ENCODE data around the gene ASIC3.

Gene ASIC3

DNA sequence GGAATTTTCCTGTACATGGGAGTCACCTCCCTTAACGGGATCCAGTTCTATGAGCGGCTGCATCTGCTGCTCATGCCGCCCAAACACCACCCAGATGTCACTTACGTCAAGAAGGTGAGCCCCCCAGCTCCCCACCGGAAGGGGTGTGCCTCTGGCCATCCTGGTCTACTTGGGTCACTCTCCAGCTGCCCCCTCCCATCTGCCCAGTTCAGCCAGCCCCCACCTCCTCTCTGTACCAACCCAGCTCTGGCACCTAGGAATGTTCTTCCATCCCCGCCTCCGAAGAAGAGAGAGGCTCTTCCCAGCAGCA is 27.3 kb downstream of the ASIC3 start:
- Histone ChIP-seq H3K4me2 (ENCODE audit: low read length, poor library complexity, severe bottlenecking) (no peak overlapping the region), H2BK120ac (ENCODE audit: low read depth, low read length) (no peak overlapping the region), H4K8ac (ENCODE audit: low read length) (no peak overlapping the region), H3K4me1 (ENCODE audit: control insufficient read depth, insufficient read depth, low read depth, low read length) (peaks cover 25% of the 10 kb centered on the region), H4K91ac (ENCODE audit: low read length) (no peak overlapping the region), H3K23ac (ENCODE audit: low read length in 2 of 2) (no peak overlapping the region), H2BK12ac (ENCODE audit: low read length in 2 of 2) (no peak overlapping the region), H3K27ac (ENCODE audit: low read length, poor library complexity, severe bottlenecking) (no peak overlapping the region), H3K36me3 (ENCODE audit: control insufficient read depth in 1 of 2, insufficient read depth in 2 of 2, low read depth in 1 of 2, low read length in 2 of 2) (peaks cover 71 to 87% of the 10 kb centered on the region in 2 experiments), H2AK5ac (ENCODE audit: low read length, severe bottlenecking) (no peak overlapping the region), H3K4ac (ENCODE audit: low read depth in 1 of 2, low read length in 2 of 2) (no peak overlapping the region), H3K18ac (ENCODE audit: low read depth in 1 of 2, low read length in 2 of 2) (no peak overlapping the region), H3K14ac (ENCODE audit: low read length in 2 of 2) (no peak overlapping the region), H3K27me3 (ENCODE audit: control insufficient read depth in 1 of 2, insufficient read depth in 1 of 2, low read length in 2 of 2) (no peaks in the 10 kb centered on the region), H3K79me1 (replicated peaks; ENCODE audit: low read length, poor library complexity, severe bottlenecking) (peaks cover 44% of the 10 kb centered on the region), H3K9ac (ENCODE audit: low read length) (no peak overlapping the region), H3K9me3 (ENCODE audit: control insufficient read depth, low read length) (no peaks in the 10 kb centered on the region), H2BK15ac (ENCODE audit: low read depth, poor library complexity, severe bottlenecking) (no peak overlapping the region), H2BK5ac (ENCODE audit: low read depth, low read length, poor library complexity, severe bottlenecking) (no peak overlapping the region), H3K4me3 (ENCODE audit: insufficient read depth in 1 of 2, low read depth in 1 of 2, low read length in 2 of 2) (no peak overlapping the region), H2AFZ (ENCODE audit: low read depth, low read length) (no peak overlapping the region)
- WGBS = 95% methylated on average over 7 of the region's 7 CpGs
- DNase-seq = no peak

GRCh38 chr7:151075978-151076426 is 27.7 kb downstream of the ASIC3 start:
- no peak overlapping the region for H3K27ac ChIP-seq (ENCODE audit: low read length, poor library complexity, severe bottlenecking)
- no peak overlapping the region for H3K4me2 ChIP-seq (ENCODE audit: low read length, poor library complexity, severe bottlenecking)
- no peak overlapping the region for H2AFZ ChIP-seq (ENCODE audit: low read depth, low read length)
- no peak overlapping the region for H2BK12ac ChIP-seq (ENCODE audit: low read length in 2 of 2)
- H3K18ac ChIP-seq (ENCODE audit: low read depth in 1 of 2, low read length in 2 of 2) = no peak overlapping the region
- H4K91ac ChIP-seq (ENCODE audit: low read length) = no peak overlapping the region
- no peak overlapping the region for H3K9ac ChIP-seq (ENCODE audit: low read length)
- no peak overlapping the region for H3K4ac ChIP-seq (ENCODE audit: low read depth in 1 of 2, low read length in 2 of 2)
- H3K9me3 ChIP-seq (ENCODE audit: control insufficient read depth, low read length) = no peaks in the 10 kb centered on the region
- H2BK15ac ChIP-seq (ENCODE audit: low read depth, poor library complexity, severe bottlenecking) = no peak overlapping the region
- DNase-seq = no peak
- H2AK5ac ChIP-seq (ENCODE audit: low read length, severe bottlenecking) = no peak overlapping the region
- H3K36me3 ChIP-seq (ENCODE audit: control insufficient read depth in 1 of 2, insufficient read depth in 2 of 2, low read depth in 1 of 2, low read length in 2 of 2) = peaks cover 68 to 83% of the 10 kb centered on the region in 2 experiments
- no peaks in the 10 kb centered on the region for H3K27me3 ChIP-seq (ENCODE audit: control insufficient read depth in 1 of 2, insufficient read depth in 1 of 2, low read length in 2 of 2)
- H4K8ac ChIP-seq (ENCODE audit: low read length) = no peak overlapping the region
- no peak overlapping the region for H2BK5ac ChIP-seq (ENCODE audit: low read depth, low read length, poor library complexity, severe bottlenecking)
- peaks cover 40% of the 10 kb centered on the region for H3K79me1 ChIP-seq (replicated peaks; ENCODE audit: low read length, poor library complexity, severe bottlenecking)
- no peak overlapping the region for H2BK120ac ChIP-seq (ENCODE audit: low read depth, low read length)
- peaks cover 27% of the 10 kb centered on the region for H3K4me1 ChIP-seq (ENCODE audit: control insufficient read depth, insufficient read depth, low read depth, low read length)
- no peak overlapping the region for H3K14ac ChIP-seq (ENCODE audit: low read length in 2 of 2)
- WGBS = 88% methylated on average over 20 of the region's 22 CpGs
- H3K4me3 ChIP-seq (ENCODE audit: insufficient read depth in 1 of 2, low read depth in 1 of 2, low read length in 2 of 2) = no peak overlapping the region
- H3K23ac ChIP-seq (ENCODE audit: low read length in 2 of 2) = no peak overlapping the region

DNA sequence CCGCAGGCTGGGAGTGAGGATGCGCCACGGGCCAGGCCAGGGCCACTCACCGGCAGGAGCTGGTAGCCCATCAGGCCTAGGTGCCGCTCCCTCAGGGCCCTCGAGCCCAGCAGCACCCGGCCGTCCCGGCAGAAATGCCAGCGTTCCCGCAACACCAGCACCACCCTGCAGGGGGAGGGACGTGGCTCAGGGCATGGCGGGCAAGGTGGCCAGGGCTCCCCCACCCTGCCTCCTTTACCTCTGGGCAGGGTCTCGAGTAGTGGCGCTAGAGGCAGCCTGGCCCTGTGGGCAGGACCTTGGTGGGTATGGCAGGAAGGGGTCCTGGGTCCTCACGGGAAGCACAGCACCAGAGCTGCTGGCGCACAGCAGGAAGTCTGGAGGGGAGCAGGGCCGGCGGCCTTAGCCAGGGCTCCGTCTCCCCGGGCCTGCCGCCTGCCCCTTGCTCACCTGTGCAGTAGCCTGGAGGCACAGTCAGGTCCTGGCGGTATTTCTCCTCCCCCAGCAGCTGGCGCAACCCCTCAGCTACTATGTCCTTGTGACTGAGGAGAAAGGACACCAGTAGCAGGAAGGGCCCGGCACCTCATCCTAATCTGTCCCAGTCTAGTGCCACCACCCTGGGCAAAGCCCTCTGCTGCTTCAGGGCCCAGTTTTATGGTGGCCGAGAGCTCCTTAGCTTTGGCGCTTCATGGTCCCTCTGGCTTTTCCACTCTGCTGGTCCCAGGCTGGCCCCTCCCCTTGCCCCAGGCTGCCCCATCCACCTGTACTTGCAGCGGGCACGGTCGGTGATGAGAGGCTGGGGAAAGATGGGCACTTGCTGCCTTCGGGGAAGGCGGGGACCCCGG is 28.8 kb downstream of the ASIC3 start:
- Histone ChIP-seq H3K18ac (ENCODE audit: low read depth in 1 of 2, low read length in 2 of 2) (peak overlapping the region; percentile 41 to 70), H2BK5ac (ENCODE audit: low read depth, low read length, poor library complexity, severe bottlenecking) (no peak overlapping the region), H3K14ac (ENCODE audit: low read length in 2 of 2) (peak overlapping the region in 1 of 2 experiments; percentile 41), H3K4ac (ENCODE audit: low read depth in 1 of 2, low read length in 2 of 2) (peak overlapping the region; percentile 10 to 27), H3K36me3 (ENCODE audit: control insufficient read depth in 1 of 2, insufficient read depth in 2 of 2, low read depth in 1 of 2, low read length in 2 of 2) (peaks cover 58 to 82% of the 10 kb centered on the region in 2 experiments), H2AFZ (ENCODE audit: low read depth, low read length) (no peak overlapping the region), H3K79me1 (replicated peaks; ENCODE audit: low read length, poor library complexity, severe bottlenecking) (peaks cover 29% of the 10 kb centered on the region), H2BK15ac (ENCODE audit: low read depth, poor library complexity, severe bottlenecking) (peak overlapping the region; percentile 44), H3K4me3 (ENCODE audit: insufficient read depth in 1 of 2, low read depth in 1 of 2, low read length in 2 of 2) (no peak overlapping the region), H2BK120ac (ENCODE audit: low read depth, low read length) (peak overlapping the region; percentile 69), H3K9me3 (ENCODE audit: control insufficient read depth, low read length) (no peaks in the 10 kb centered on the region), H2BK12ac (ENCODE audit: low read length in 2 of 2) (peak overlapping the region; percentile 49 to 82), H3K27ac (ENCODE audit: low read length, poor library complexity, severe bottlenecking) (no peak overlapping the region), H3K9ac (ENCODE audit: low read length) (no peak overlapping the region), H4K91ac (ENCODE audit: low read length) (peak overlapping the region; percentile 77), H3K27me3 (ENCODE audit: control insufficient read depth in 1 of 2, insufficient read depth in 1 of 2, low read length in 2 of 2) (no peaks in the 10 kb centered on the region), H3K23ac (ENCODE audit: low read length in 2 of 2) (no peak overlapping the region), H3K4me2 (ENCODE audit: low read length, poor library complexity, severe bottlenecking) (no peak overlapping the region), H2AK5ac (ENCODE audit: low read length, severe bottlenecking) (no peak overlapping the region), H3K4me1 (ENCODE audit: control insufficient read depth, insufficient read depth, low read depth, low read length) (peaks cover 38% of the 10 kb centered on the region), H4K8ac (ENCODE audit: low read length) (peak overlapping the region; percentile 66)
- whole genome bisulfite sequencing = 82% methylated on average over 27 of the region's 33 CpGs
- DNase-seq = peak; percentile 28

GRCh38 chr7:151077705-151078232 is 29.4 kb downstream of the ASIC3 start:
- H3K27me3 ChIP-seq (ENCODE audit: control insufficient read depth in 1 of 2, insufficient read depth in 1 of 2, low read length in 2 of 2) = no peaks in the 10 kb centered on the region
- DNase-seq = no peak
- no peak overlapping the region for H3K27ac ChIP-seq (ENCODE audit: low read length, poor library complexity, severe bottlenecking)
- peak overlapping the region; percentile 55 to 82 for H2BK12ac ChIP-seq (ENCODE audit: low read length in 2 of 2)
- H3K23ac ChIP-seq (ENCODE audit: low read length in 2 of 2) = no peak overlapping the region
- no peak overlapping the region for H2AFZ ChIP-seq (ENCODE audit: low read depth, low read length)
- H2BK15ac ChIP-seq (ENCODE audit: low read depth, poor library complexity, severe bottlenecking) = peak overlapping the region; percentile 17
- 79% methylated on average over 10 of the region's 10 CpGs for WGBS
- H3K4me1 ChIP-seq (ENCODE audit: control insufficient read depth, insufficient read depth, low read depth, low read length) = peaks cover 45% of the 10 kb centered on the region
- no peak overlapping the region for H2BK5ac ChIP-seq (ENCODE audit: low read depth, low read length, poor library complexity, severe bottlenecking)
- H3K14ac ChIP-seq (ENCODE audit: low read length in 2 of 2) = peak overlapping the region in 1 of 2 experiments; percentile 41
- peak overlapping the region; percentile 41 for H4K8ac ChIP-seq (ENCODE audit: low read length)
- H3K4me2 ChIP-seq (ENCODE audit: low read length, poor library complexity, severe bottlenecking) = no peak overlapping the region
- H3K36me3 ChIP-seq (ENCODE audit: control insufficient read depth in 1 of 2, insufficient read depth in 2 of 2, low read depth in 1 of 2, low read length in 2 of 2) = peaks cover 52 to 78% of the 10 kb centered on the region in 2 experiments
- H3K4ac ChIP-seq (ENCODE audit: low read depth in 1 of 2, low read length in 2 of 2) = peak overlapping the region; percentile 10 to 27
- peak overlapping the region; percentile 77 for H4K91ac ChIP-seq (ENCODE audit: low read length)
- H2AK5ac ChIP-seq (ENCODE audit: low read length, severe bottlenecking) = no peak overlapping the region
- peak overlapping the region; percentile 94 for H3K9ac ChIP-seq (ENCODE audit: low read length)
- no peaks in the 10 kb centered on the region for H3K9me3 ChIP-seq (ENCODE audit: control insufficient read depth, low read length)
- no peak overlapping the region for H3K4me3 ChIP-seq (ENCODE audit: insufficient read depth in 1 of 2, low read depth in 1 of 2, low read length in 2 of 2)
- H2BK120ac ChIP-seq (ENCODE audit: low read depth, low read length) = peak overlapping the region; percentile 22
- H3K18ac ChIP-seq (ENCODE audit: low read depth in 1 of 2, low read length in 2 of 2) = peak overlapping the region in 1 of 2 experiments; percentile 70
- H3K79me1 ChIP-seq (replicated peaks; ENCODE audit: low read length, poor library complexity, severe bottlenecking) = peaks cover 31% of the 10 kb centered on the region
